Measurements from ENCODE around the gene ARF1. TPM values are rescaled to one million over a fixed set of nuclear protein-coding genes. Genes with fewer than 3 reads are reported as not detected.
A peak's percentile ranks its signal among the peaks of the same experiment; 100 is the strongest.

Gene ARF1
- 205 and 292 TPM in 2 replicates for total RNA-seq

GRCh38 chr1:228082214-228082917 is at the start of gene ARF1:
Gene ARF1, plus strand, starts transcription at chr1:228082708. Its CDS starts 14,407 bp downstream, at chr1:228097115.
- peak; percentile 95 to 96 for DNase-seq (ENCODE audit: low read depth in 2 of 2)

- no peak for DNase-seq (ENCODE audit: low read depth in 2 of 2)
Observed at GRCh38 chr1:228033376-228033775, 49.1 kb upstream of the ARF1 start.

GRCh38 chr1:228034954-228035837 is 47.3 kb upstream of the ARF1 start:
- DNase-seq (ENCODE audit: low read depth in 2 of 2) = no peak

- no peak for DNase-seq (ENCODE audit: low read depth in 2 of 2)
Observed at GRCh38 chr1:228035844-228036243, 46.7 kb upstream of the ARF1 start.

GRCh38 chr1:228036701-228037231 is 45.7 kb upstream of the ARF1 start:
- no peak for DNase-seq (ENCODE audit: low read depth in 2 of 2)

- peak; percentile 43 to 53 for DNase-seq (ENCODE audit: low read depth in 2 of 2)
Observed at GRCh38 chr1:228037401-228038386, 44.8 kb upstream of the ARF1 start.

- no peak for DNase-seq (ENCODE audit: low read depth in 2 of 2)
Observed at GRCh38 chr1:228038387-228039005, 44.0 kb upstream of the ARF1 start.

GRCh38 chr1:228039006-228039903 is 43.3 kb upstream of the ARF1 start:
- no peak for DNase-seq (ENCODE audit: low read depth in 2 of 2)

GRCh38 chr1:228039986-228040385 is 42.5 kb upstream of the ARF1 start:
- no peak for DNase-seq (ENCODE audit: low read depth in 2 of 2)

GRCh38 chr1:228041316-228041715 is 41.2 kb upstream of the ARF1 start:
- DNase-seq (ENCODE audit: low read depth in 2 of 2) = no peak

- no peak for DNase-seq (ENCODE audit: low read depth in 2 of 2)
Observed at GRCh38 chr1:228042508-228042907, 40.0 kb upstream of the ARF1 start.

- DNase-seq (ENCODE audit: low read depth in 2 of 2) = no peak
Observed at GRCh38 chr1:228043281-228043848, 39.1 kb upstream of the ARF1 start.

- no peak for DNase-seq (ENCODE audit: low read depth in 2 of 2)
Observed at GRCh38 chr1:228044961-228045360, 37.5 kb upstream of the ARF1 start.

GRCh38 chr1:228045405-228045804 is 37.1 kb upstream of the ARF1 start:
- DNase-seq (ENCODE audit: low read depth in 2 of 2) = no peak

GRCh38 chr1:228045871-228046270 is 36.6 kb upstream of the ARF1 start:
- no peak for DNase-seq (ENCODE audit: low read depth in 2 of 2)

GRCh38 chr1:228046421-228047182 is 35.9 kb upstream of the ARF1 start:
- DNase-seq (ENCODE audit: low read depth in 2 of 2) = no peak

GRCh38 chr1:228047183-228047466 is 35.4 kb upstream of the ARF1 start:
- no peak for DNase-seq (ENCODE audit: low read depth in 2 of 2)

- DNase-seq (ENCODE audit: low read depth in 2 of 2) = no peak
Observed at GRCh38 chr1:228048120-228048519, 34.4 kb upstream of the ARF1 start.
